ENCODE data around the gene UMOD. TPM values are rescaled to one million over a fixed set of nuclear protein-coding genes. Genes with fewer than 3 reads are reported as not detected.

The UMOD gene
- not detected in 2 replicates for total RNA-seq (2021)
- Bru-seq, nascent RNA = not detected
- not detected for BruChase-seq, experiment 1, labeled RNA remaining after a 2-hour chase
- BruChase-seq, experiment 2, labeled RNA remaining after a 6-hour chase = not detected
- long read RNA-seq = 0 reads

GRCh38 chr16:20352615-20353014, at the start of gene UMOD:
Gene UMOD (minus strand): TSS chr16:20352715. CDS start chr16:20350737, 1,978 bp downstream.
- ChIA-PET POLR2A (ENCODE audit: low non-redundant PET) (no interaction called here), CTCF (no interaction called here)
- Histone ChIP-seq H3K4me3 (ENCODE audit: low read depth, low read length, poor library complexity, severe bottlenecking) (no peak within 1 kb of the TSS), H3K4me1 (ENCODE audit: insufficient read depth, low read length, poor library complexity, severe bottlenecking) (no peaks in the 10 kb centered on the region), H3K27ac (ENCODE audit: low read depth, low read length, poor library complexity, severe bottlenecking) (no peak within 1 kb of the TSS), H3K9me3 (ENCODE audit: low read depth, low read length, poor library complexity, severe bottlenecking) (no peaks in the 10 kb centered on the region), H3K27me3 (replicated peaks; ENCODE audit: insufficient read depth, low read depth, low read length, poor library complexity) (no peaks in the 10 kb centered on the region), H3K36me3 (ENCODE audit: insufficient read depth, low read length, poor library complexity, severe bottlenecking) (no peaks in the 10 kb centered on the region)
- no peak for DNase-seq (ENCODE audit: low spot score)
- no TSS peak for BruUV-seq (replicated peaks)
- TF ChIP-seq EZH2 (IDR thresholded peaks at IDR 0.05; ENCODE audit: borderline replicate concordance, low read depth, low read length, poor library complexity, severe bottlenecking) = no peak
- TF ChIP-seq CTCF (conservative IDR thresholded peaks at IDR 0.05; ENCODE audit: low read depth, low read length) = no peak
- intact Hi-C loops (cut with micrococcal nuclease; ENCODE audit: unreplicated experiment) = no loop called here

- CTCF ChIA-PET = interaction anchor here (1.0 kb wide), 1 partner anchor 16 kb away, joined by 3 read pairs; no protein-coding TSS in a partner anchor
- POLR2A ChIA-PET (ENCODE audit: low non-redundant PET) = no interaction called here
- no peaks in the 10 kb centered on the region for H3K9me3 ChIP-seq (ENCODE audit: low read depth, low read length, poor library complexity, severe bottlenecking)
These were observed 49.0 kb upstream of the UMOD start for GRCh38 chr16:20401475-20402016.

DNA sequence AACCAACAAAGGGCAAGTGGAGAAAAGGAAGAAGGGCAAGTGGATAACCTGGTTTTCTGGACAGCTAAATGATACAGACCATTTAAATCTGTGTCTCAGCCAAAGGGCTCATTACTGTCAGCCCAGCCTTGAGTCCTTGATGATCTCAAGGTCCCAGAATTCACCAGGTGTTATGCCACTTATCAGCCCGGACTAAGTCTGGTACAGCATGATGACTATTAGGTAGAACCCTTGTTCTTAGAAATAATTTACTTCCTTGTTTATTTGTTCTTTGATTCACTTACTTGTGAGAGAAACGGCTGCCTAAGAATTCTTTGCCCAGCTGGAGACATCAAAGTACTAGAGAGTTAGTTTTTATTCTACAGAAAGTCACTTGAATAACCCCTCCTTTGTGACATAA, 48.6 kb upstream of the UMOD start:
- TF ChIP-seq CTCF (conservative IDR thresholded peaks at IDR 0.05; ENCODE audit: low read depth, low read length) (no peak), EZH2 (IDR thresholded peaks at IDR 0.05; ENCODE audit: borderline replicate concordance, low read depth, low read length, poor library complexity, severe bottlenecking) (no peak)
- no peaks in the 10 kb centered on the region for H3K27me3 ChIP-seq (replicated peaks; ENCODE audit: insufficient read depth, low read depth, low read length, poor library complexity)
- CTCF ChIA-PET = interaction anchor here (1.0 kb wide), 1 partner anchor 15 kb away, joined by 3 read pairs; no protein-coding TSS in a partner anchor
- no peak overlapping the region for H3K4me3 ChIP-seq (ENCODE audit: low read depth, low read length, poor library complexity, severe bottlenecking)
- no peak for DNase-seq (ENCODE audit: low spot score)
- no peaks in the 10 kb centered on the region for H3K9me3 ChIP-seq (ENCODE audit: low read depth, low read length, poor library complexity, severe bottlenecking)
- no peaks in the 10 kb centered on the region for H3K4me1 ChIP-seq (ENCODE audit: insufficient read depth, low read length, poor library complexity, severe bottlenecking)
- H3K27ac ChIP-seq (ENCODE audit: low read depth, low read length, poor library complexity, severe bottlenecking) = no peak overlapping the region
- H3K36me3 ChIP-seq (ENCODE audit: insufficient read depth, low read length, poor library complexity, severe bottlenecking) = no peaks in the 10 kb centered on the region
- POLR2A ChIA-PET (ENCODE audit: low non-redundant PET) = no interaction called here
- intact Hi-C loops (cut with micrococcal nuclease; ENCODE audit: unreplicated experiment) = no loop called here
- no TSS peak for BruUV-seq (replicated peaks)

More at GRCh38 chr16:20401475-20402016, 49.0 kb upstream of the UMOD start:
- Histone ChIP-seq H3K36me3 (ENCODE audit: insufficient read depth, low read length, poor library complexity, severe bottlenecking) (no peaks in the 10 kb centered on the region), H3K27me3 (replicated peaks; ENCODE audit: insufficient read depth, low read depth, low read length, poor library complexity) (no peaks in the 10 kb centered on the region), H3K4me3 (ENCODE audit: low read depth, low read length, poor library complexity, severe bottlenecking) (no peak overlapping the region), H3K27ac (ENCODE audit: low read depth, low read length, poor library complexity, severe bottlenecking) (no peak overlapping the region), H3K4me1 (ENCODE audit: insufficient read depth, low read length, poor library complexity, severe bottlenecking) (no peaks in the 10 kb centered on the region)
- no TSS peak for BruUV-seq (replicated peaks)
- no peak for TF ChIP-seq CTCF (conservative IDR thresholded peaks at IDR 0.05; ENCODE audit: low read depth, low read length)
- TF ChIP-seq EZH2 (IDR thresholded peaks at IDR 0.05; ENCODE audit: borderline replicate concordance, low read depth, low read length, poor library complexity, severe bottlenecking) = no peak
- no peak for DNase-seq (ENCODE audit: low spot score)
- intact Hi-C loops (cut with micrococcal nuclease; ENCODE audit: unreplicated experiment) = no loop called here

Data from A673 (cell line).